ENCODE data around the gene CAV2. TPM values are rescaled to one million over a fixed set of nuclear protein-coding genes. Genes with fewer than 3 reads are reported as not detected.

The CAV2 gene
- total and polyA plus RNA-seq, 8 donors, result 15.0 to 27.6 (median 25.7) TPM

GRCh38 chr7:116528008-116528789 lies 28.7 kb downstream of the CAV2 start:
- H3K9me3 ChIP-seq, result no peaks in the 10 kb centered on the region
- no peak overlapping the region for H3K4me3 ChIP-seq
- H3K4me1 ChIP-seq, result no peaks in the 10 kb centered on the region
- no peaks in the 10 kb centered on the region for H3K36me3 ChIP-seq
- no peaks in the 10 kb centered on the region for H3K27me3 ChIP-seq
- peak in 1 of 4 donors; percentile 11 for ATAC-seq
- no peak overlapping the region for H3K27ac ChIP-seq
- no peak for TF ChIP-seq CTCF (IDR thresholded peaks at IDR 0.05)
- 80 to 87% methylated on average over 3 of the region's 3 CpGs for WGBS, 2 donors
- peak in 2 of 6 donors; percentile 6 to 24 for DNase-seq
- intact Hi-C loops (cut with DNase I), result no loop called here
- no peak for FAIRE-seq

- WGBS, 2 donors, result 54 to 56% methylated on average over 1 of the region's 1 CpG
- TF ChIP-seq CTCF (IDR thresholded peaks at IDR 0.05), result no peak
- Histone ChIP-seq H3K27ac (no peak overlapping the region), H3K9me3 (no peaks in the 10 kb centered on the region), H3K4me1 (no peaks in the 10 kb centered on the region), H3K27me3 (no peaks in the 10 kb centered on the region), H3K4me3 (no peak overlapping the region), H3K36me3 (no peaks in the 10 kb centered on the region)
- FAIRE-seq, result no peak
- no peak for ATAC-seq
- intact Hi-C loops (cut with DNase I), result no loop called here
- no peak for DNase-seq
Observed at GRCh38 chr7:116529250-116529649, 29.7 kb downstream of the CAV2 start.

GRCh38 chr7:116530107-116530820 lies 30.7 kb downstream of the CAV2 start:
- no peaks in the 10 kb centered on the region for H3K4me1 ChIP-seq
- no peak for TF ChIP-seq CTCF (IDR thresholded peaks at IDR 0.05)
- intact Hi-C loops (cut with DNase I), result no loop called here
- DNase-seq, result no peak
- no peak overlapping the region for H3K27ac ChIP-seq
- no peak for ATAC-seq
- H3K9me3 ChIP-seq, result no peaks in the 10 kb centered on the region
- H3K27me3 ChIP-seq, result no peaks in the 10 kb centered on the region
- H3K4me3 ChIP-seq, result no peak overlapping the region
- H3K36me3 ChIP-seq, result no peaks in the 10 kb centered on the region
- 72 to 78% methylated on average over 3 of the region's 3 CpGs for WGBS, 2 donors
- no peak for FAIRE-seq

GRCh38 chr7:116532102-116532688 lies 32.7 kb downstream of the CAV2 start:
- intact Hi-C loops (cut with DNase I), result no loop called here
- DNase-seq (no peak), FAIRE-seq (no peak), ATAC-seq (no peak)
- no peak overlapping the region for H3K27ac ChIP-seq
- no peaks in the 10 kb centered on the region for H3K9me3 ChIP-seq
- TF ChIP-seq CTCF (IDR thresholded peaks at IDR 0.05), result no peak
- WGBS, 2 donors, result 90 to 91% methylated on average over 3 of the region's 3 CpGs
- no peaks in the 10 kb centered on the region for H3K4me1 ChIP-seq
- no peaks in the 10 kb centered on the region for H3K36me3 ChIP-seq
- no peaks in the 10 kb centered on the region for H3K27me3 ChIP-seq
- H3K4me3 ChIP-seq, result no peak overlapping the region

Data from pancreas (tissue), 10 donors.